ENCODE results near the gene GALNT17.

GALNT17 gene

GRCh38 chr7:71342202-71342601, 210.3 kb downstream of the GALNT17 start:
- no peak for DNase-seq (ENCODE audit: low read depth)

GRCh38 chr7:71343039-71343438, 211.1 kb downstream of the GALNT17 start:
- DNase-seq (ENCODE audit: low read depth): no peak

- no peak for DNase-seq (ENCODE audit: low read depth)
These were observed 211.9 kb downstream of the GALNT17 start for GRCh38 chr7:71343892-71344291.

- no peak for DNase-seq (ENCODE audit: low read depth)
These were observed 213.4 kb downstream of the GALNT17 start for GRCh38 chr7:71345117-71345884.

- no peak for DNase-seq (ENCODE audit: low read depth)
These were observed 217.1 kb downstream of the GALNT17 start for GRCh38 chr7:71348821-71349681.

- no peak for DNase-seq (ENCODE audit: low read depth)
These were observed 217.9 kb downstream of the GALNT17 start for GRCh38 chr7:71349682-71350481.

GRCh38 chr7:71350680-71351079, 218.7 kb downstream of the GALNT17 start:
- no peak for DNase-seq (ENCODE audit: low read depth)

GRCh38 chr7:71354716-71355115, 222.8 kb downstream of the GALNT17 start:
- DNase-seq (ENCODE audit: low read depth): no peak

- no peak for DNase-seq (ENCODE audit: low read depth)
These were observed 229.6 kb downstream of the GALNT17 start for GRCh38 chr7:71361451-71362032.

GRCh38 chr7:71362240-71362639, 230.3 kb downstream of the GALNT17 start:
- no peak for DNase-seq (ENCODE audit: low read depth)

GRCh38 chr7:71363223-71363622, 231.3 kb downstream of the GALNT17 start:
- DNase-seq (ENCODE audit: low read depth): no peak

GRCh38 chr7:71363627-71364026, 231.7 kb downstream of the GALNT17 start:
- no peak for DNase-seq (ENCODE audit: low read depth)

- DNase-seq (ENCODE audit: low read depth): no peak
These were observed 232.6 kb downstream of the GALNT17 start for GRCh38 chr7:71364551-71364950.

- no peak for DNase-seq (ENCODE audit: low read depth)
These were observed 241.0 kb downstream of the GALNT17 start for GRCh38 chr7:71372991-71373390.

- no peak for DNase-seq (ENCODE audit: low read depth)
These were observed 245.1 kb downstream of the GALNT17 start for GRCh38 chr7:71377062-71377461.

GRCh38 chr7:71377469-71377868, 245.5 kb downstream of the GALNT17 start:
- DNase-seq (ENCODE audit: low read depth): no peak

- no peak for DNase-seq (ENCODE audit: low read depth)
These were observed 252.2 kb downstream of the GALNT17 start for GRCh38 chr7:71384094-71384493.

GRCh38 chr7:71385330-71385729, 253.4 kb downstream of the GALNT17 start:
- no peak for DNase-seq (ENCODE audit: low read depth)

GRCh38 chr7:71386152-71386785, 254.3 kb downstream of the GALNT17 start:
- no peak for DNase-seq (ENCODE audit: low read depth)

GRCh38 chr7:71388181-71388580, 256.2 kb downstream of the GALNT17 start:
- no peak for DNase-seq (ENCODE audit: low read depth)

GRCh38 chr7:71389976-71390375, 258.0 kb downstream of the GALNT17 start:
- DNase-seq (ENCODE audit: low read depth): no peak

- DNase-seq (ENCODE audit: low read depth): no peak
These were observed 261.7 kb downstream of the GALNT17 start for GRCh38 chr7:71393661-71394060.

Data from amniotic epithelial cell (primary cell).